IMR-90 (cell line): Measurements from ENCODE around the gene NPEPL1. TPM values are rescaled to one million over a fixed set of nuclear protein-coding genes. Genes with fewer than 3 reads are reported as not detected.

Experiments used
- ATAC-seq: fragments of 200-7000 bp; cut with Tn5 transposase; 2 replicates; pipeline ENCODE4 v1.9.1; 2020; ENCODE audit warnings: low read depth, mild to moderate bottlenecking, moderate library complexity
- BruUV-seq: library from RNA; stranded (reverse); fragments of 400-500 nt; replicated peaks from 2 replicates; lab custom pipeline; 2021; lab: Mats Ljungman, UMichigan
- CTCF ChIA-PET: fragments of 300-600 bp; formaldehyde crosslinking; extraction: SDS; loops from one replicate; lab custom pipeline; 2021; ENCODE audit warnings: antibody characterized with exemption; lab: Yijun Ruan, JAX
- POLR2A ChIA-PET: fragments of 300-600 bp; sonication (Branson Sonifier 250); formaldehyde crosslinking; loops from one replicate; lab custom pipeline; 2022; ENCODE audit warnings: antibody characterized with exemption; ENCODE audit not compliant: unreplicated experiment; lab: Charles Lee
- DNase-seq: peaks from one replicate; pipeline ENCODE4 v3.0.0; 2013
- H2AFZ ChIP-seq: replicated peaks from 2 replicates; pipeline ENCODE3; 2013; ENCODE audit warnings: low read length, mild to moderate bottlenecking; ENCODE audit not compliant: poor library complexity
- H2AK5ac ChIP-seq: 2 replicates; pipeline ENCODE4 v1.6.1; 2013; ENCODE audit warnings: low read depth, low read length, inconsistent platforms
- H2AK9ac ChIP-seq: replicated peaks from 2 replicates; pipeline ENCODE3; 2013; ENCODE audit warnings: mild to moderate bottlenecking, low read depth, low read length, moderate library complexity; ENCODE audit not compliant: poor library complexity
- H2BK120ac ChIP-seq: 2 replicates; pipeline ENCODE4 v1.6.1; 2013; ENCODE audit warnings: low read depth, low read length, inconsistent platforms
- H2BK15ac ChIP-seq: 3 replicates; pipeline ENCODE4 v1.6.1; 2013; ENCODE audit warnings: low read depth, low read length, inconsistent platforms
- H2BK20ac ChIP-seq: 2 replicates; pipeline ENCODE4 v1.6.1; 2013; ENCODE audit warnings: low read depth, mild to moderate bottlenecking, inconsistent platforms, low read length, moderate library complexity
- H2BK5ac ChIP-seq: 2 replicates; pipeline ENCODE4 v1.6.1; 2013; ENCODE audit warnings: mild to moderate bottlenecking, low read depth, low read length, inconsistent platforms; ENCODE audit not compliant: poor library complexity, severe bottlenecking
- H3K14ac ChIP-seq: replicated peaks from 2 replicates; pipeline ENCODE4 v1.6.1; 2013; ENCODE audit warnings: low read depth, low read length, inconsistent platforms
- H3K18ac ChIP-seq: 2 replicates; pipeline ENCODE4 v1.6.1; 2013; ENCODE audit warnings: low read depth, low read length, control low read depth
- H3K23ac ChIP-seq: 2 replicates; pipeline ENCODE4 v1.6.1; 2013; ENCODE audit warnings: low read depth, low read length, inconsistent platforms
- H3K27ac ChIP-seq: 2 replicates; pipeline ENCODE4 v1.5.1; 2013; ENCODE audit warnings: mild to moderate bottlenecking, control low read depth, low read length; ENCODE audit not compliant: insufficient read depth
- H3K27me3 ChIP-seq: 2 replicates; pipeline ENCODE4 v1.6.1; 2013; ENCODE audit warnings: low read length; ENCODE audit not compliant: control insufficient read depth, insufficient read depth
- H3K36me3 ChIP-seq: 2 replicates; pipeline ENCODE4 v1.6.1; 2013; ENCODE audit warnings: low read length, mixed read lengths; ENCODE audit not compliant: control insufficient read depth, insufficient read depth
- H3K4ac ChIP-seq: 2 replicates; pipeline ENCODE4 v1.6.1; 2013; ENCODE audit warnings: low read depth, low read length, inconsistent platforms
- H3K4me1 ChIP-seq: 2 replicates; pipeline ENCODE4 v1.6.1; 2013; ENCODE audit warnings: low read length, mixed read lengths; ENCODE audit not compliant: control insufficient read depth, insufficient read depth
- H3K4me2 ChIP-seq: 2 replicates; pipeline ENCODE4 v1.6.1; 2013; ENCODE audit warnings: low read depth, mild to moderate bottlenecking, control low read depth, low read length, moderate library complexity
- H3K4me3 ChIP-seq: 2 replicates; pipeline ENCODE4 v1.5.1; 2013; ENCODE audit warnings: low read depth, mild to moderate bottlenecking, control low read depth, low read length, moderate library complexity; ENCODE audit not compliant: insufficient read depth
- H3K56ac ChIP-seq: 2 replicates; pipeline ENCODE4 v1.6.1; 2013; ENCODE audit warnings: low read length, inconsistent platforms; ENCODE audit not compliant: insufficient read depth; ENCODE audit errors: extremely low read depth
- H3K79me1 ChIP-seq, 2 experiments: 2 replicates each; pipeline ENCODE4 v1.6.1; 2013; ENCODE audit warnings: low read length in 2 of 2, inconsistent platforms in 1 of 2, low read depth in 1 of 2
- H3K9ac ChIP-seq: 2 replicates; pipeline ENCODE4 v1.6.1; 2013; ENCODE audit warnings: low read depth, low read length, control low read depth
- H3K9me1 ChIP-seq: 2 replicates; pipeline ENCODE4 v1.6.1; 2013; ENCODE audit warnings: low read length, inconsistent platforms; ENCODE audit not compliant: insufficient read depth
- H3K9me3 ChIP-seq: 2 replicates; pipeline ENCODE4 v1.6.1; 2013; ENCODE audit warnings: low read length; ENCODE audit not compliant: control insufficient read depth, insufficient read depth
- H4K20me1 ChIP-seq: 2 replicates; pipeline ENCODE4 v1.6.1; 2013; ENCODE audit warnings: low read length, inconsistent platforms; ENCODE audit not compliant: insufficient read depth
- H4K5ac ChIP-seq: 2 replicates; pipeline ENCODE4 v1.6.1; 2013; ENCODE audit warnings: mild to moderate bottlenecking, low read depth, low read length, control low read depth
- H4K8ac ChIP-seq, 2 experiments: 2 replicates each; pipeline ENCODE4 v1.6.1; 2013; ENCODE audit warnings: low read depth in 2 of 2, low read length in 2 of 2, control low read depth in 1 of 2, inconsistent platforms in 1 of 2
- H4K91ac ChIP-seq: 2 replicates; pipeline ENCODE4 v1.6.1; 2013; ENCODE audit warnings: low read depth, low read length, inconsistent platforms; ENCODE audit not compliant: insufficient read depth
- BHLHE40 ChIP-seq: fragments of 150-350 bp; IDR thresholded peaks from 2 replicates; pipeline ENCODE4 v1.6.1; 2016; ENCODE audit warnings: mild to moderate bottlenecking, low read depth, low read length
- CEBPB ChIP-seq: IDR thresholded peaks from 2 replicates; pipeline ENCODE4 v1.6.1; 2012; ENCODE audit warnings: low read depth, low read length, improper control_type of control experiment
- CHD1 ChIP-seq: IDR thresholded peaks from 2 replicates; pipeline ENCODE4 v1.6.1; 2012; ENCODE audit warnings: low read depth, low read length, improper control_type of control experiment
- CTCF ChIP-seq: conservative IDR thresholded peaks from 2 replicates; pipeline ENCODE4 v1.5.1; 2012; ENCODE audit warnings: mild to moderate bottlenecking, low read depth, low read length, improper control_type of control experiment
- FOS ChIP-seq: fragments of 150-350 bp; IDR thresholded peaks from 2 replicates; pipeline ENCODE4 v1.6.1; 2016; ENCODE audit warnings: low read depth, low read length
- MAFK ChIP-seq: IDR thresholded peaks from 2 replicates; pipeline ENCODE4 v1.6.1; 2012; ENCODE audit warnings: low read depth, low read length, improper control_type of control experiment
- MAZ ChIP-seq: IDR thresholded peaks from 2 replicates; pipeline ENCODE4 v1.6.1; 2012; ENCODE audit warnings: low read depth, mild to moderate bottlenecking, low read length, improper control_type of control experiment, moderate library complexity, borderline replicate concordance
- MXI1 ChIP-seq: IDR thresholded peaks from 2 replicates; pipeline ENCODE4 v1.6.1; 2012; ENCODE audit warnings: low read depth, mild to moderate bottlenecking, low read length, moderate library complexity, borderline replicate concordance
- NFE2L2 ChIP-seq: fragments of 150-350 bp; IDR thresholded peaks from 2 replicates; pipeline ENCODE4 v1.6.1; 2016; ENCODE audit warnings: low read depth, mild to moderate bottlenecking, low read length
- POLR2A ChIP-seq: IDR thresholded peaks from 2 replicates; pipeline ENCODE4 v1.6.1; 2012; ENCODE audit warnings: mild to moderate bottlenecking, low read depth, low read length
- RAD21 ChIP-seq: IDR thresholded peaks from 2 replicates; pipeline ENCODE4 v1.6.1; 2012; ENCODE audit warnings: low read length, improper control_type of control experiment
- RCOR1 ChIP-seq: IDR thresholded peaks from 2 replicates; pipeline ENCODE4 v1.6.1; 2012; ENCODE audit warnings: mild to moderate bottlenecking, low read length, improper control_type of control experiment; ENCODE audit not compliant: insufficient replicate concordance
- RFX5 ChIP-seq: IDR thresholded peaks from 2 replicates; pipeline ENCODE4 v1.8.0; 2012; ENCODE audit warnings: low read depth, mild to moderate bottlenecking, low read length, moderate library complexity
- SMC3 ChIP-seq: fragments of 150-350 bp; IDR thresholded peaks from 2 replicates; pipeline ENCODE4 v1.6.1; 2016; ENCODE audit warnings: low read depth, mild to moderate bottlenecking, antibody characterized with exemption, low read length, moderate library complexity
- USF2 ChIP-seq: fragments of 150-350 bp; IDR thresholded peaks from 2 replicates; pipeline ENCODE4 v1.6.1; 2017; ENCODE audit warnings: mild to moderate bottlenecking, antibody characterized with exemption, low read length, low read depth
- WGBS, 2 experiments: methylation state at CpG; one replicate each; pipeline versions ENCODE4 v1.1.5 to v1.1.7; 2013; ENCODE audit warnings: missing lambda C conversion rate in 2 of 2; ENCODE audit not compliant: insufficient read length in 1 of 2; ENCODE audit errors: extremely low coverage in 2 of 2; 5-methylcytosine and 5-hydroxymethylcytosine counted together
- dilution Hi-C: fragments of 300-500 bp; cut with HindIII; formaldehyde crosslinking; loops from one replicate; pipeline ENCODE4 v1.14.3; 2018; ENCODE audit warnings: low sequenced_read_pairs; ENCODE audit not compliant: unreplicated experiment
- in situ Hi-C: fragments of 300-500 bp; cut with MboI; formaldehyde crosslinking; loops from 3 replicates; pipeline ENCODE4 v1.14.3; 2019; ENCODE audit warnings: low sequenced_read_pairs, inconsistent platforms, mixed read lengths
- intact Hi-C: fragments of 100-400 bp; cut with micrococcal nuclease; formaldehyde crosslinking; loops from 2 replicates; pipeline ENCODE4 v1.10.0; 2022
- polyA plus RNA-seq, 3 experiments: library from polyadenylated mRNA; depleted of rRNA; stranded (reverse); fragments of >200 nt; gene quantifications; 2 replicates each; pipeline ENCODE4 v1.2.3, GENCODE V29; 2012; ENCODE audit warnings: low replicate concordance in 1 of 3
- total RNA-seq: library from RNA; depleted of rRNA; stranded (reverse); fragments of >200 nt; gene quantifications from 2 replicates; pipeline ENCODE4 v1.2.3, GENCODE V29; 2012
- TF ChIP-seq, protein P1 (sequence below): fragments of 150-350 bp; IDR thresholded peaks from 2 replicates; pipeline ENCODE4 v1.6.1; 2016; ENCODE audit warnings: low read depth, mild to moderate bottlenecking, low read length, moderate library complexity, borderline replicate concordance

The NPEPL1 gene
- total and polyA plus RNA-seq, 2 of the 4 experiments (the other 2 are of a cell fraction) = 6.3 to 10.4 TPM

DNA sequence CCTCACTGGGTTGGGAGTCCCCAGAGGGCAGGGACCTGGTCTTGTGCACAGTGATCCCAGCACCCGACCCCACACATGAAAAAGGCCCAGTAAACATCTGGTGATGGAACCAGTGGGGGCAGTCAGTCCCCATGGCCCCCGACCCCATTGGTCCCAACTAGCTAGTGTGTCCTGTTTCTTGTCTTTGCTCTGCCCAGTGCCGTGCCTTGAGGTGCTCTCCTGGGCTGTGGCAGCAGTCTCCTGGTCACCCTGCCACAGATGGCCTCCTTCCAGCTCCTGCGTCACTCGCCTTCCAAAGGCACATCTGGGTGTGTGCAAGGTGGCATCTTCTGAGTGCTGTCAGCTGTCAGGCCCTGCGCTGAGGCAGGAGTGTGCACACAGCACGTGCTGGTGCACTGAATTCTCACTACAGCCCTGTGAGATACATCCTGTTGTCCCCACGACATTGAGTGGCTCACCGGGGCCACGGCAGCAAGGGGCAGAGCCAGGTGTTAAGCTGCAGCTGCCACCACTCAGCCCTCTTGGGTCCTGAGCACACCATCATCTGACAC is 3.9 kb downstream of the NPEPL1 start:
- no peaks in the 10 kb centered on the region for H4K20me1 ChIP-seq
- dilution Hi-C loops (no loop called here), intact Hi-C loops (no loop called here), in situ Hi-C loops (no loop called here)
- no peak overlapping the region for H3K14ac ChIP-seq
- H3K4me3 ChIP-seq = no peak overlapping the region
- H3K4me2 ChIP-seq = no peak overlapping the region
- H3K9me3 ChIP-seq = no peaks in the 10 kb centered on the region
- no peak overlapping the region for H2AK5ac ChIP-seq
- H3K4ac ChIP-seq = no peak overlapping the region
- no peak overlapping the region for H2BK15ac ChIP-seq
- H3K9me1 ChIP-seq = peaks cover 16% of the 10 kb centered on the region
- H4K5ac ChIP-seq = no peak overlapping the region
- no peak overlapping the region for H3K23ac ChIP-seq
- no peak overlapping the region for H3K56ac ChIP-seq
- no peak overlapping the region for H4K8ac ChIP-seq
- peak overlapping the region; percentile 32 for H2AFZ ChIP-seq
- no peak overlapping the region for H2AK9ac ChIP-seq
- H2BK120ac ChIP-seq = no peak overlapping the region
- no peak overlapping the region for H2BK20ac ChIP-seq
- no peak overlapping the region for H3K9ac ChIP-seq
- DNase-seq (no peak), ATAC-seq (no peak)
- ChIA-PET POLR2A (no interaction called here), CTCF (no interaction called here)
- H3K36me3 ChIP-seq = peaks cover 26% of the 10 kb centered on the region
- 96% methylated on average over 8 of the region's 10 CpGs; no CpG with 5 or more reads in 1 of the 2 experiments for WGBS, 2 experiments
- no peak overlapping the region for H2BK5ac ChIP-seq
- no TSS peak for BruUV-seq
- peaks cover 17% of the 10 kb centered on the region for H3K4me1 ChIP-seq
- TF ChIP-seq CHD1 (no peak), MXI1 (no peak), CTCF (no peak), MAFK (no peak), FOS (no peak), SMC3 (no peak), POLR2A (no peak), RAD21 (no peak), USF2 (no peak), NFE2L2 (no peak), MAZ (no peak), RCOR1 (no peak), CEBPB (no peak), RFX5 (no peak), BHLHE40 (no peak)
- TF ChIP-seq, protein P1, sequence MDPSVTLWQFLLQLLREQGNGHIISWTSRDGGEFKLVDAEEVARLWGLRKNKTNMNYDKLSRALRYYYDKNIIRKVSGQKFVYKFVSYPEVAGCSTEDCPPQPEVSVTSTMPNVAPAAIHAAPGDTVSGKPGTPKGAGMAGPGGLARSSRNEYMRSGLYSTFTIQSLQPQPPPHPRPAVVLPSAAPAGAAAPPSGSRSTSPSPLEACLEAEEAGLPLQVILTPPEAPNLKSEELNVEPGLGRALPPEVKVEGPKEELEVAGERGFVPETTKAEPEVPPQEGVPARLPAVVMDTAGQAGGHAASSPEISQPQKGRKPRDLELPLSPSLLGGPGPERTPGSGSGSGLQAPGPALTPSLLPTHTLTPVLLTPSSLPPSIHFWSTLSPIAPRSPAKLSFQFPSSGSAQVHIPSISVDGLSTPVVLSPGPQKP = no peak
- peaks cover 6 to 21% of the 10 kb centered on the region in 2 experiments; a peak in 2 of 4 replicates for H3K79me1 ChIP-seq
- H4K91ac ChIP-seq = no peak overlapping the region
- no peaks in the 10 kb centered on the region for H3K27me3 ChIP-seq
- no peak overlapping the region for H3K18ac ChIP-seq
- no peak overlapping the region for H3K27ac ChIP-seq
